Ramos (cell line): Measurements from ENCODE around the gene TFF2.

Experiments
- in situ Hi-C: fragments of 300-500 bp; cut with MboI; formaldehyde crosslinking; loops from one replicate; pipeline ENCODE4 v1.14.3; 2022; ENCODE audit warnings: low sequenced_read_pairs; ENCODE audit not compliant: unreplicated experiment

The TFF2 gene

GRCh38 chr21:42370894-42371654 is 20.3 kb upstream of the TFF2 start:
- in situ Hi-C loops = no loop called here

- in situ Hi-C loops = no loop called here
Measured at GRCh38 chr21:42369821-42370220, 19.0 kb upstream of the TFF2 start.

- in situ Hi-C loops = no loop called here
Measured at GRCh38 chr21:42367367-42368165, 16.8 kb upstream of the TFF2 start.

DNA sequence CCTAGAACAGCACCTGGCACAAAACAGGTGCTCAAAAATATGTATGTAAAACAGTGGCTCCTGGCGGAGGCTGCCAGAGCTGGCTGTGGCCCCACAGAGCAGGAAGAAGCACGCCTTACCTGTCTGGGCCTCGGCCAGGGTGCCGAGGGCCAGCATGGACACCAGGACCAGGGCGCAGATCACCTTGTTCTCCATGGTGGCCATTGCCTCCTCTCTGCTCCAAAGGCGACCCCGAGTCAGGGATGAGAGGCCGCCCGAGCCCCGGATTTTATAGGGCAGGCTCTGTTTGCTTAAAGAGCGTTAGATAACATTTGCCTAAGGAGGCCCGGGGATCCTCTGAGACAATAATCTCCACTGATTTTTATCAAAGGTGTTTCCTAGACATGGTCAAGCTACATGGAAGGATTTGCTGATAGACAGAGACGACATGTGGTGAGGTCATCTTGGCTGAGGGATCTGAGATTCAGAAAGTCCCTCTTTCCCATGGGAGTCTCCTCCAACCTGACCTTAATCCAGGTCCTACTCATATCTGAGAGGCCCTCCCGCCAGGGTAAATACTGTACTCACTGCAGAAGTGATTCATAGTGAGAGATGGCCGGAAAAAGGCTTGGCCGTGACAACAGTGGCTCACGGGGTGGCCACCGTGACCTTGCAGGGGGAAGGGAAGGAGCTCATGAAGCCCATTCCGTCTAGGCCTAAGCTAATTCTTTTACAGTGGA is 15.7 kb upstream of the TFF2 start, which contains the start of gene TFF1:
TSS of gene TFF1 (minus strand) at position 244 of the 719 bp plus-strand sequence. CDS start at position 204, 40 bp downstream.
- in situ Hi-C loops = no loop called here

GRCh38 chr21:42365770-42366169 is 15.0 kb upstream of the TFF2 start:
- in situ Hi-C loops = no loop called here

DNA sequence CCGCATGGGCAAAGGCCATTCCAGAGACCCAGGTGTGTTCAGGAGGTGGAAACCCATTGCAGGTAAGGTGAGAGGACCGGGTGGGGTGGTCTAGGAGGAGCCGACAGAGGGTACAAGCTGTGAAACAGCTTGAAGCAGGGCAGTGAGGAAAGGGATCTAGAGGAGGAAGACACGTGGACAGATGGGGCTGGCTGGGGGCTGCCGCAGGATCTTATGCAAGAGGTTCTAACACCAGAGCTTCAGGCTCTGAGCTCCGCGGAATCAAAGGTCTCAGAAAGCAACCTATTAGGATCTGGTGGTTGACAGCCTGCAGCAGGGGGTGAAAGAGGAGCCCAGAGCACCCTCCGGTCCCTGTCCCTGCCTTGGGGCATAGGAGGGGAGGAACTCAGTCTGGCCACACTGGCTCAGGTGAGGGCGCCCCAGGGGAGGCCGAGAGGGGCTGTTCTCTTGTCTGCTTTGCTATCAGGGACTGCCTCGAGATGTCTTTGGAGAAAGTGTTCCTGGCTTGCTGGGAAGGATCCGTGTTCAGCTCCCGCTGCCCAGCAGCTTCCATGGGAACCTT is 13.6 kb upstream of the TFF2 start:
- in situ Hi-C loops = no loop called here

GRCh38 chr21:42363312-42363711 is 12.5 kb upstream of the TFF2 start:
- in situ Hi-C loops = no loop called here

DNA sequence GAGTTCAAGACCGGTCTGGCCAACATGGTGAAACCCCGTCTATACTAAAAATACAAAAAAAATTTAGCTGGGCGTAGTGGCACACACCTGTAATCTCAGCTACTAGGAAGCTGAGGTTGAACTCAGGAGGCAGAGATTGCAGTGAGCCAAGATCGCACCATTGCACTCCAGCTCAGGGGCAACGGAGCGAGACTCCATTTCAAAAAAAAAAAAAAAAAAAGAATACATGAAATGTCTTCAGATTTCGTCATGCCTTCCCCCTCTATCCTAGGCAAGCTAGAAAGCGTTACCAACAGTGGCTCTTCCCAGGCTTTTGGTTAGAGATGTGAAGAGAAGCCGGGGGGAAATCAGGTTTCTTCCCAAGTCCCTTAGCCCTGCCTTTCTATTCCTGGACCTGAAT is 11.9 kb upstream of the TFF2 start:
- in situ Hi-C loops = no loop called here

- in situ Hi-C loops = no loop called here
Measured at GRCh38 chr21:42362198-42362597, 11.4 kb upstream of the TFF2 start.

DNA sequence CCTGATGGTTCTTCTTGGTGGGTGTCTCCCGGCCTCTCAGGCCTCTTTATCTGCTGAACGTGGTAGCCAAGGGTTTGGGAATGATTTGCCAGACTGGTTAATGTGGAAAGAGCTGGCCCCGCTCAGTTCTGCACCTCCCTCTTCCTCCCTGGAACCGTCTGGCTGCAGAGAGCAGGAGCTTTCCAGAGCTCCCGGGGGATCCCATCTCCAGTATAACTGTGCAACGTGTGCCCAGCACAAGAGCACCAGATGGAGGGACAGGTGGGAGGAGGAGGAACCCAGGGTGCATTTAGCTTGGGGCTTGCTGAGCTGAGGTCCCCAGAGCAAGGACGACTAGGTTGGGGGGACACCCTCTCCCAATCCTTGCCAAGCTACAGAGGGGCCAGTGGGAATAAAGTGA is 10.5 kb upstream of the TFF2 start:
- in situ Hi-C loops = no loop called here

DNA sequence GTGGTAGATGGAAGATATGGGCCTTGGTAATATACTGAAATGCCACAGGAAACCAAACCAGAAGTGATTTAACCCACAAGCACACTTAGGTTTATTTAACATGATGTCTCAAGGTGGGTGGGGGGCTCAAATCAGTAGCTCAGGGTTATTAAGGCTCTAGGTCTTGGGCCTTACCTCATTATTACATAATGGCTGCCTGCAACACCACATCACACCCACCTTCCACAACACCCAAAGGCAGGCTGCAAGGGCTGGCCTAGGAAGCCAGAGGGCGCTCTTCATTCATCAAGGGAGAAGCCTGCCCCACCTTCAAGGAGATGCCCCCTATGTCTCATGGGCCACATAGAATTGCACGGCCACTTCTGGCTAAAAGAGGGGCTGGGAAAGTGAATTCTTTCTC is 9.5 kb upstream of the TFF2 start:
- in situ Hi-C loops = no loop called here

DNA sequence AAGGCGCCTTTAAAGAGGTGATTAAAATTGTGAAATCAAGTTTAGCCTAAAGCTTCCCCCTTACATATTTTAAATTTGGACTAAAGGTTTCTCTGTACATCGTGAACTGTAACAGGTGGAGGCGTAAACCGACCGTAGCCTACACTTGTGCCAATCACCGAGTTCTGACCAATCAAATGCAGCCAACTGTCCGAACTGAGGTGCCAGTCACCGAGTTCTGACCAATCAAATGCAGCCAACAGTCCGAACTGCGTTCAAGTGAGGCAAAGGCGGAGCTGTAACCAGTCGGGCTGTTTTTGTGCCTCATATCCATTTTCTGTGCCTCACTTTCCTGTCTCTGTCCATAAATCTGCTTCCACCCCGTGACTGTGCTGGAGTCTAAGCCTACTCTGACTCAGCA is 8.1 kb upstream of the TFF2 start:
- in situ Hi-C loops = no loop called here

DNA sequence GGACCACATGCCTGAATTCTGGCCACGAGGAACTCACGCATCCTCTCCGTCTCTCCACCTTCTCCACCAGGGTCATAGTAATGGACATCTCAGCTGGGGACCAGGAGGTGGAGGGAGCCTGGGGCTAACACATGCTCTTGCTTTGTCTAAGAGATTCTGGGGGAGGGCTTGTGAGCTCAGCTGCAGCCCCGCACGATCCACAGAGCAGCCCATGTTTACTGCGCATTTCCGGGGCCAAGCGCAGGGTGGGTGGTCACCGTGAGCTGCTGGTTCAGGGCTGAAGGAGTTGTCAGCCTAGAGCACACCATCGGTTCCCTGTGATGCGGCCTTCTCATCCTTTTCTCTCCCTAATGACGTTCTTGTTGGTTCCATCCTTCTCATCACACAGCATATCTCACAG is 7.5 kb upstream of the TFF2 start:
- in situ Hi-C loops = no loop called here

DNA sequence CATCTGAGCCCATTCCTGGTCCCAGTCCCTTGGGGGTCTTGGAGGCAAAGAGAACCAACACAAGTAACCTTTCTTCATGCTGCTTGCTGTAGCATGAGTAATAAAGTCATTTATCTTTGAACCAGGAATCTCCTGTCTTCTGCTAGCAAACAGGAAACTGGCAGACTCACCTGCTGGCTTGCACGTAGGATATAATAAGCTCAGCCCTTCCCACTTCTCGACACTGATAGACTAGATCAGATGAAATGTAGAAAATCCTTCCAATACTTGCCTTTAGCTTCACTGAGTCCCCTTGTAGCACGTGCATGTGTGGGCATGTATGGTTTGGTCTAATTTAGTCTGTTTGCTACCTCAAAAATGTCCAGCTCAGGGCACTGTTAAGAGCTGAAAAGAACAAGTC is 6.5 kb upstream of the TFF2 start:
- in situ Hi-C loops = no loop called here

DNA sequence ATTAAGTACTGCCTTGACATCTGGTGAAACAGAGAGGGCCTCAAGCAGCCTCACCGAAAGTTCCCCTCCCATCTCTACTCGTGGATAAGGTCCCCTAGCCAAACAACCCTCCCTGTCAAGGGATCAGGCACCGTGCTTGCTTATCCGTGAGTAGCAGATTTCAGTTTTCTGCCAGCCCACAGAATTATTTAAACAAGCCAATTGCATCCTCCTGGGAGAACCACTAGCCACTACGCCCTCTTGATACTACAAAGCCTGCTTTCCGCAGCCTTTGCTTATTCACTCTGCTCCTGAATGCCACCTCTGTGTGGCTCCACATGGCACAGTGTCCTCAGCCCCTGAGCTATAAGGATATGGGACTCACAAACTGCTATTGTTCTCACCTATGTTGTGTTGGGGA is 5.9 kb upstream of the TFF2 start:
- in situ Hi-C loops = no loop called here

GRCh38 chr21:42356046-42356445 is 5.3 kb upstream of the TFF2 start:
- in situ Hi-C loops = no loop called here

DNA sequence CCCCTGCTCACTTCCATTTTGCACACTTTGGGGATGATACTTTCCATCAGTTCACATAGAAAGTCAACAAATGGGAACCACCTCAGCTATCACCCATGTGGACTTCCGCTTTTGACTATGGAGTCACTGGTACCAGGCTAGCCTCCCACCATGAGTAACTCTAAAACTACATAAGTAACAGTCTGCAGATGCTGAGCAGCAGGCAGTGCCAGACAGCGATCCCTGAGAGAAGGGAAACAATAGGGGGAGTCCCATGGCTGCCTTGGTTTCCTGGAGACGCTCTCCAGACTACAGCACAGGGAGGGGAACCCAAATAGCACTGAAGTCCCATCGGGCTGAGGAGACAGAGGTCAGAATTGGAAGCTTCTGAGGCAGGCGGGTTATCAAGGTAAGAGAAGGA is 2.8 kb upstream of the TFF2 start:
- in situ Hi-C loops = no loop called here

GRCh38 chr21:42352441-42353095 is 1.8 kb upstream of the TFF2 start:
- in situ Hi-C loops = no loop called here

DNA sequence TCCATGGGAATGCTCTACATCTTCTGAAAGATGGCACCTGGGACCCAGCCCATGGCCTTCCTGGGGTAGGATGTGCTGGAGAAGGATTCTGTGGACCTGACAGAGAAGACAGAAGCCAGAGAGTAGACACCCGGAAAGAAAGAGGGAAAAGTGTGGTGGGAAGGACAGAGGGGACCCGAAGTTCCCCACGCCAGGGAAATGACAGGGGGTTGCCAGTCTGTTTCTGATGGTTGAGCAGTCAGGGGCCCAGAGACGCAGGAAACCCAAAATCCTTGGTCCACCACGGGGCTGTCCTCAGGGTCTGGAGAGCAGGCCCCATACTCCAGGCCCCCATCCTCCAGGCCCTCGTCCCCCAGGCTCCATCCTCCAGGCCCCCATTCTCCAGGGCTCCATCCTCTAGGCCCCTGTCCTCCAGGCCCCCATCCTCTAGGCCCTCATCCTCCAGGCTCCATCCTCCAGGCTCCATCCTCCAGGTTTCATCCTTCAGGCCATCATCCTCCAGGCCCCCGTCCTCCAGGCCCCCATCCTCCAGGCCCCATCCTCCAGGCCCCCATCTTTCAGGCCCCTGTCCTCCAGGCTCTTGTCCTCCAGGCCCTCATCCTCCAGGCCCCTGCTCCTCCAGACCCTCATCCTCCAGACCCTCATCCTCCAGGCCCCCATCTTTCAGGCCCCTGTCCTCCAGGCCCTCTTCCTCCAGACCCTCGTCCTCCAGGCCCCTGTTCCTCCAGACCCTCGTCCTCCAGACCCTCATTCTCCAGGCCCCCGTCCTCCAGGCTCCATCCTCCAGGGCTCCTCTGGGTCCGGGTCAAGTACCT is 1.0 kb upstream of the TFF2 start:
- in situ Hi-C loops = no loop called here
